ENCODE results near the gene TBC1D22B. TPM values are rescaled to one million over a fixed set of nuclear protein-coding genes. Genes with fewer than 3 reads are reported as not detected.

Gene TBC1D22B
- total and polyA plus RNA-seq, 9 of the 15 experiments (the other 6 are each of a cell fraction or from before 2014, with no cell fraction given): 4.8 to 24.2 (median 13.5) TPM

GRCh38 chr6:37277001-37277409 lies 19.4 kb downstream of the TBC1D22B start:
- peak; percentile 48; the same call in 2 of the 3 replicates for ATAC-seq
- Histone ChIP-seq H3K9me3 (replicated peaks; ENCODE audit: control insufficient read depth, insufficient read depth, low read depth, low read length) (no peaks in the 10 kb centered on the region), H3K4me3 (no peak overlapping the region), H2AFZ (ENCODE audit: low read depth, low read length) (no peak overlapping the region), H3K4me1 (replicated peaks in 1 of 2; ENCODE audit: control insufficient read depth in 2 of 2, insufficient read depth in 2 of 2, low read length in 2 of 2) (no peaks in the 10 kb centered on the region; a peak in 1 of 5 replicates), H3K9ac (ENCODE audit: insufficient read depth in 1 of 2, low read depth in 2 of 2, low read length in 2 of 2) (no peak overlapping the region), H4K20me1 (replicated peaks; ENCODE audit: control insufficient read depth, insufficient read depth, low read length) (no peaks in the 10 kb centered on the region; the same call in 1 of the 2 replicates), H3K27me3 (ENCODE audit: control insufficient read depth in 2 of 2, insufficient read depth in 2 of 2, low read length in 2 of 2) (no peaks in the 10 kb centered on the region), H3K4me2 (ENCODE audit: insufficient read depth, low read length) (no peak overlapping the region), H3K36me3 (ENCODE audit: control insufficient read depth, insufficient read depth, low read length) (peaks cover 53% of the 10 kb centered on the region), H3K79me2 (ENCODE audit: control insufficient read depth, insufficient read depth, low read length) (peaks cover 33% of the 10 kb centered on the region), H3K27ac (ENCODE audit: extremely low read depth, low read depth, low read length) (no peak overlapping the region), H3K9me1 (ENCODE audit: control insufficient read depth, insufficient read depth, low read length) (no peaks in the 10 kb centered on the region)
- in situ Hi-C loops (cut with MboI) (no loop called here), intact Hi-C loops (cut with micrococcal nuclease) (no loop called here)
- POLR2A ChIA-PET: interaction anchor here (0.7 to 2.3 kb wide), 7 partner anchors 8 to 93 kb away, joined by 3 to 8 read pairs (median 3); partner anchors contain the start of genes TBC1D22B and TMEM217
- 82% methylated on average over 6 of the region's 6 CpGs for WGBS (ENCODE audit: insufficient coverage, low coverage, missing lambda C conversion rate)
- no TSS peak for BruUV-seq (replicated peaks)
- no peak for DNase-seq (ENCODE audit: extremely low read depth in 1 of 4, low spot score in 3 of 4)
- TF ChIP-seq BRF1 (IDR thresholded peaks at IDR 0.05; ENCODE audit: borderline replicate concordance, extremely low read depth, insufficient read length): no peak
- no peak for TF ChIP-seq SLC30A9 (CRISPR knock-in tag; IDR thresholded peaks at IDR 0.05)
- no peak for TF ChIP-seq HDAC6 (IDR thresholded peaks at IDR 0.05; ENCODE audit: low read depth, low read length)
- no peak for TF ChIP-seq MEIS2 (IDR thresholded peaks at IDR 0.05; ENCODE audit: partially characterized antibody)
- TF ChIP-seq NR1H2 (CRISPR knock-in tag; IDR thresholded peaks at IDR 0.05): no peak
- TF ChIP-seq E2F3 (CRISPR knock-in tag; IDR thresholded peaks at IDR 0.05): no peak
- no peak for FAIRE-seq
- CTCF ChIA-PET (ENCODE audit: low intra/inter-chr PET ratio): no interaction called here
